T-helper 2 cell treated with Interferon-gamma antibody and Interleukin-4, amounts not matched to agents 100 ng/mL and 5 ng/mL, for 36 hours (primary cell): ENCODE data around the gene LIPK. TPM values are rescaled to one million over a fixed set of nuclear protein-coding genes. Genes with fewer than 3 reads are reported as not detected.
"Not testable (repeated sequence)": the region's sequence is repeated elsewhere in the genome, so short reads cannot be mapped to it uniquely, and the experiment has no call there.

Experiments
- intact Hi-C: fragments of 100-400 bp; cut with micrococcal nuclease; formaldehyde crosslinking; loops from one replicate; pipeline ENCODE4 v1.15.1; 2023
- total RNA-seq: library from RNA; stranded (reverse); gene quantifications from 2 replicates; pipeline ENCODE4 v1.2.3, GENCODE V29; 2022

LIPK gene
- total RNA-seq: not detected in 2 replicates

- intact Hi-C loops: no loop called here
Measured at GRCh38 chr10:88705958-88706357, at the start of gene LIPK. TSS of gene LIPK (plus strand) at chr10:88706249. CDS start at chr10:88724544, 18,295 bp downstream.

- intact Hi-C loops: no loop called here
Measured at GRCh38 chr10:88657901-88658300, 48.1 kb upstream of the LIPK start.

- intact Hi-C loops: no loop called here
Measured at GRCh38 chr10:88659725-88660597, 46.1 kb upstream of the LIPK start.

- intact Hi-C loops: no loop called here
Measured at GRCh38 chr10:88660598-88660884, 45.5 kb upstream of the LIPK start.

- intact Hi-C loops: no loop called here
Measured at GRCh38 chr10:88661018-88661417, 45.0 kb upstream of the LIPK start.

GRCh38 chr10:88661577-88661976 lies 44.5 kb upstream of the LIPK start:
- intact Hi-C loops: no loop called here

GRCh38 chr10:88663153-88663552 lies 42.9 kb upstream of the LIPK start:
- intact Hi-C loops: not testable (repeated sequence)

- intact Hi-C loops: no loop called here
Measured at GRCh38 chr10:88664142-88664541, 41.9 kb upstream of the LIPK start, which contains the start of gene LIPF. TSS of gene LIPF (plus strand) at chr10:88664442. CDS start at chr10:88667298, 2,856 bp downstream.

- intact Hi-C loops: no loop called here
Measured at GRCh38 chr10:88668465-88668864, 37.6 kb upstream of the LIPK start.

- intact Hi-C loops: no loop called here
Measured at GRCh38 chr10:88670497-88670896, 35.6 kb upstream of the LIPK start.

GRCh38 chr10:88672041-88672440 lies 34.0 kb upstream of the LIPK start:
- intact Hi-C loops: no loop called here

GRCh38 chr10:88676283-88677060 lies 29.6 kb upstream of the LIPK start:
- intact Hi-C loops: no loop called here

GRCh38 chr10:88680958-88681357 lies 25.1 kb upstream of the LIPK start:
- intact Hi-C loops: no loop called here

GRCh38 chr10:88682491-88682890 lies 23.6 kb upstream of the LIPK start:
- intact Hi-C loops: no loop called here

GRCh38 chr10:88687853-88688467 lies 18.1 kb upstream of the LIPK start:
- intact Hi-C loops: loop anchor here (2.0 to 5.0 kb wide), 4 partner anchors 123 to 531 kb away; no protein-coding TSS in a partner anchor

- intact Hi-C loops: loop anchor here (2.0 to 5.0 kb wide), 3 partner anchors 121 to 529 kb away; no protein-coding TSS in a partner anchor
Measured at GRCh38 chr10:88689366-88689765, 16.7 kb upstream of the LIPK start.

GRCh38 chr10:88693392-88694020 lies 12.5 kb upstream of the LIPK start:
- intact Hi-C loops: no loop called here

GRCh38 chr10:88702848-88703597 lies 3.0 kb upstream of the LIPK start:
- intact Hi-C loops: no loop called here

GRCh38 chr10:88707429-88708155 lies 1.5 kb downstream of the LIPK start:
- intact Hi-C loops: no loop called here

GRCh38 chr10:88709361-88709760 lies 3.3 kb downstream of the LIPK start:
- intact Hi-C loops: not testable (repeated sequence)
